Measurements from ENCODE around the gene PDX1. TPM values are rescaled to one million over a fixed set of nuclear protein-coding genes. Genes with fewer than 3 reads are reported as not detected.

Gene PDX1
- total RNA-seq, 1 experiment from 2014 or later = not detected

GRCh38 chr13:27925220-27925991, 5.6 kb downstream of the PDX1 start:
- no TSS peak for BruUV-seq (replicated peaks)
- ChIA-PET POLR2A (ENCODE audit: unreplicated experiment) (no interaction called here), CTCF (no interaction called here)
- TF ChIP-seq CTCF (conservative IDR thresholded peaks at IDR 0.05) = no peak
- no peak for TF ChIP-seq EZH2 (IDR thresholded peaks at IDR 0.05; ENCODE audit: low read depth)
- Histone ChIP-seq H3K4me1 (replicated peaks; ENCODE audit: insufficient read depth) (no peaks in the 10 kb centered on the region), H3K9me2 (ENCODE audit: insufficient read depth) (no peaks in the 10 kb centered on the region), H3K4me2 (no peak overlapping the region), H3F3A (ENCODE audit: insufficient read depth, low read depth) (no peaks in the 10 kb centered on the region), H3K9me3 (ENCODE audit: insufficient read depth, low read depth) (no peaks in the 10 kb centered on the region), H3K4me3 (no peak overlapping the region), H3K27me3 (ENCODE audit: insufficient read depth, low read depth) (peaks cover 82% of the 10 kb centered on the region), H4K20me1 (ENCODE audit: insufficient read depth) (no peaks in the 10 kb centered on the region), H3K79me2 (ENCODE audit: low read depth) (no peaks in the 10 kb centered on the region), H3K36me3 (ENCODE audit: low read depth) (no peaks in the 10 kb centered on the region), H3K27ac (no peak overlapping the region), H2AFZ (no peak overlapping the region)
- intact Hi-C loops (cut with micrococcal nuclease; ENCODE audit: unreplicated experiment) = no loop called here
- no peak for DNase-seq

DNA sequence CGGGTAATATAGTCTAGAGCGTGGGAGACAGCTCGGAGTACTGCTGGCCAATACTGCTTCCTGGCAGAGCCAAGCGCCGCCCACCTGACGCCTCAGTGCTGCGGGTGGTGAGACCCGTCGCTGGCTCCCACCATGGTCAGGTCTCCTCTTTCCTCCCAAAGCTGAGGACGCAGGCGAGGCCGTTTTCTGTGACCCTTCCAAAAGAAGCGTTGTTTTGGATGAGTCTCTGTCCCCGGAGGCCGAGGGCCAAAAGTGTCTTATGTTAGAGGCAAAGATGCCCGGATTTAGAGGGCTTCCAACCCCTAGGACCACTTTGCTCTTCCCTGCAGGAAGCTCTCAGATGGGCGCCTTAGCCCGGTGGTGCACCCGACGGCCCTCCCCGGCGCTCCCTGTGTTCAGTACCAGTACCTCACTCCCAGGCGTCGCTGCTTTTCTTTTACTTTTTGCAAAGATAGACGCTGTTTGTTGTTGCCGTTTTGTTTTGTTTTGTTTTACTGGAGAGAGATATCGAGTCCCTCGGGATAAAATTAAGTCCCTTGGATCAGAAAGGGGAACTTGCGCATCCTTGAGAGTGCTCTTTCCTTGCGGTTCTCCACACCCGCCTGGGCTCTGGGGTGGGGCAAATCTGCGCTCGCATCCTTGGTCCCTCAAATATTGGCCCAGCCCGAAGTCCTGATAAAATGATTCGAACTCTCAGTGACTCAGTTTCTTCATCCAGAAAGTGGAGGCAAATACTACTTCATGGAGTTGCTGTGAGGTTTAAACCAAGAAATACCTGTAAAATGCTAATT, 7.0 kb downstream of the PDX1 start:
- Histone ChIP-seq H3K27me3 (ENCODE audit: insufficient read depth, low read depth) (peaks cover 81% of the 10 kb centered on the region), H4K20me1 (ENCODE audit: insufficient read depth) (no peaks in the 10 kb centered on the region), H3K4me3 (no peak overlapping the region), H3K79me2 (ENCODE audit: low read depth) (no peaks in the 10 kb centered on the region), H3K36me3 (ENCODE audit: low read depth) (no peaks in the 10 kb centered on the region), H3K9me2 (ENCODE audit: insufficient read depth) (no peaks in the 10 kb centered on the region), H3K27ac (no peak overlapping the region), H3K4me1 (replicated peaks; ENCODE audit: insufficient read depth) (no peaks in the 10 kb centered on the region), H2AFZ (no peak overlapping the region), H3K4me2 (no peak overlapping the region), H3K9me3 (ENCODE audit: insufficient read depth, low read depth) (no peaks in the 10 kb centered on the region), H3F3A (ENCODE audit: insufficient read depth, low read depth) (no peaks in the 10 kb centered on the region)
- TF ChIP-seq CTCF (conservative IDR thresholded peaks at IDR 0.05) = no peak
- no peak for TF ChIP-seq EZH2 (IDR thresholded peaks at IDR 0.05; ENCODE audit: low read depth)
- no peak for DNase-seq
- POLR2A ChIA-PET (ENCODE audit: unreplicated experiment) = no interaction called here
- CTCF ChIA-PET = no interaction called here
- intact Hi-C loops (cut with micrococcal nuclease; ENCODE audit: unreplicated experiment) = no loop called here
- BruUV-seq (replicated peaks) = no TSS peak

DNA sequence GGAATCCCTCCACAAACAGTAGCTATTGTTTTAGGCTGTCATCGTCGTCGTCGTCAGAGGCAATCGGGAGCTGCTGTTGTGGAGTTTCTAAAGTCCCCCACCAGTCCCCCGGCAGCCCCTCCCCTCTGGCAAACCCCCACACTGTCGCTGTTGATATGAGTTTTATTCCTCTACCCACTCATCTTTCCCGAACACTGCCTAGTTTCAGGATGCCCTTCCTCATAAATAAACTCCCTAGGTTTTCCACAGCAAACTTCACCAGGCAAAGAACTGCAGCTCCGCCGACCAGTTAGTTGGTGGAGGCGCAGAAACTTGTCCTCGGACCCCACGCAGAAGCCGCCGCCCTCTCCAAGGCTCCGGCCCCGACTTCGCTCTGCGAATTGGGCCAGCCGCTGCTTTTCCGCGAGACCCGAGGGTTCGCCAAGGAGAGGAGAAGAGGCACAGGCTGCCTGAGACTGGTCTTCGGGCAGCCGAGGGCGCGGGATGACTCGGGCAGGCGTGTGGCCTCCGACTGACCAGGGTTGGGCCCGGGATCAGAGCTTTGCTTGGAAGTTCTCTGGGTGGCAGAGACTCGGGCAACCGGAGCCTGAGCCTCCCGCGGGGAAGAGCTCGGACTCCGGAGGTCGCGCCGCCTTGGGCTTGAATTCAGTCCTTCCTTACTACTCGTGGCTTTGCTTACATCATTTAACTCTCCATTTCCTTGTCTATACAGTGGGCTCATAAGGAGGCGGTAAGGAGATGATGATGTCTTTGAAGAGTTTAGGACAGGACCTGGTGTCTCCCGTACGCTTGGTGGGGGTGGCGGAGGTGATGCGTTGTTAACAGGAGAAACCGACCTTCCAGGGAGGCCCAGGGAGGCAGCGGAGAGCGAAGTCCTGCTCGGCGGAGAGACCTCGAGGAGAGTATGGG, 7.9 kb downstream of the PDX1 start:
- no peak overlapping the region for H3K27ac ChIP-seq
- no peaks in the 10 kb centered on the region for H3K36me3 ChIP-seq (ENCODE audit: low read depth)
- no peaks in the 10 kb centered on the region for H3F3A ChIP-seq (ENCODE audit: insufficient read depth, low read depth)
- no peak overlapping the region for H3K4me3 ChIP-seq
- CTCF ChIA-PET = no interaction called here
- intact Hi-C loops (cut with micrococcal nuclease; ENCODE audit: unreplicated experiment) = no loop called here
- no peak overlapping the region for H2AFZ ChIP-seq
- no peak overlapping the region for H3K4me2 ChIP-seq
- POLR2A ChIA-PET (ENCODE audit: unreplicated experiment) = no interaction called here
- no peak for DNase-seq
- no peak for TF ChIP-seq CTCF (conservative IDR thresholded peaks at IDR 0.05)
- TF ChIP-seq EZH2 (IDR thresholded peaks at IDR 0.05; ENCODE audit: low read depth) = no peak
- H3K4me1 ChIP-seq (replicated peaks; ENCODE audit: insufficient read depth) = no peaks in the 10 kb centered on the region
- no peaks in the 10 kb centered on the region for H3K79me2 ChIP-seq (ENCODE audit: low read depth)
- BruUV-seq (replicated peaks) = no TSS peak
- H3K9me2 ChIP-seq (ENCODE audit: insufficient read depth) = no peaks in the 10 kb centered on the region
- peaks cover 75% of the 10 kb centered on the region for H3K27me3 ChIP-seq (ENCODE audit: insufficient read depth, low read depth)
- no peaks in the 10 kb centered on the region for H3K9me3 ChIP-seq (ENCODE audit: insufficient read depth, low read depth)
- no peaks in the 10 kb centered on the region for H4K20me1 ChIP-seq (ENCODE audit: insufficient read depth)
